NT2/D1 (cell line): Measurements from ENCODE around the gene GSTM1.

ENCODE experiments used
- SUZ12 ChIP-seq: IDR thresholded peaks from 2 replicates; pipeline ENCODE4 v1.6.1; 2011; ENCODE audit not compliant: insufficient read length, insufficient read depth; ENCODE audit errors: extremely low read depth
- YY1 ChIP-seq: IDR thresholded peaks from 2 replicates; pipeline ENCODE4 v1.6.1; 2011; ENCODE audit not compliant: insufficient read length, insufficient read depth
- ZNF274 ChIP-seq: IDR thresholded peaks from 2 replicates; pipeline ENCODE4 v1.6.1; 2011; ENCODE audit warnings: mild to moderate bottlenecking, low read depth, low read length

DNA sequence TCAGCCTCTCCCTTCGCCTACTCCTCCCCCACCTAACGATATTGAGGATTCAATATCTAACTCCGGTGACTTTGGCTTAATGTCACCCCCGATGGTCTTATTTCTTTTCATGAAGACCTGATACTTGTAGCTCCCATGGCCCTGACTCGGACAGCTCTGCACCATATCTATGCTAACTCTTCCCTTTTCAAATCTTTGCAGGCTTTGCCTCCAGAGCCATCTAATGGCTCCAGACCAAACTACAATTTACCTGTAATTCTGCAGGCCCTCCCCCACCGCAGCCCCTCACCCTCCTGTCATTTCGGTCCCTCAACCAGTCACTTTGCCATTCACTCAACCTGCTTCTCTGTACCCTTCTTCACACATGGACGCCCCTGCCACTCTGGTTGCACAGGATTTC is 16.6 kb downstream of the GSTM1 start:
- no peak for TF ChIP-seq SUZ12
- no peak for TF ChIP-seq YY1
- no peak for TF ChIP-seq ZNF274
